Measurements from ENCODE around the gene FEZF2. TPM values are rescaled to one million over a fixed set of nuclear protein-coding genes. Genes with fewer than 3 reads are reported as not detected.

FEZF2 gene
- total RNA-seq, 2 experiments from 2014 or later: not detected

DNA sequence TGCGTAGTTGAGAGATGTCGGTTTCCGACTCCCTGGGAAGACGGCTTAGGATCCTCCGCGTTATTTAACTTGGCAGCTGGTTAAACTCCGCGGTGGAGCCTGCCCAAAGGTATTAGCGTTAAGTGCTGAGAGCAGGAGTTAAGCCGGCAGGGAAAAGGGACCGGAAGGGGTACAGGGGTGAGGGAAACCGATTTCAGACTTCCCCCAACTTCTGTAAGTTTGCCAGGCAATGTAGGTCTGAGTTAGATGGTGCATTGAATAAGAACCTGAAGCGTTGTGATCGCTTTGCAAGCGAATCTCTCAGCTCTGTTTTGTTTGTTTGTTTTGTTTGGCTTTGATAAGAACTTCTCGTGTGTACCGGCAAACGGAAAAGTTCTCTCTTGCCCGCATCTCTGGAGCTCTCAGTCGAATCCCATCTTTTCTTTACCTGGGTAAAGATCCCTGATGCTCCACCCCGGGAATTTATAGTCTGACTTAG lies 6.0 kb upstream of the FEZF2 start:
- intact Hi-C loops (cut with micrococcal nuclease): no loop called here
- POLR2A ChIA-PET: no interaction called here

GRCh38 chr3:62378921-62379320 lies 5.6 kb upstream of the FEZF2 start:
- H3K4me3 Mint-ChIP-seq: no peak overlapping the region
- ChIA-PET POLR2A (no interaction called here), CTCF (no interaction called here)
- no peak overlapping the region for H3K27ac Mint-ChIP-seq
- no peaks in the 10 kb centered on the region for H3K9me3 Mint-ChIP-seq
- H3K27me3 Mint-ChIP-seq: peaks cover 64% of the 10 kb centered on the region
- H3K36me3 Mint-ChIP-seq: no peaks in the 10 kb centered on the region
- intact Hi-C loops (cut with micrococcal nuclease): no loop called here
- H3K4me1 Mint-ChIP-seq (ENCODE audit: low read depth): peaks cover 6% of the 10 kb centered on the region
- no peak for DNase-seq

More for the DNA sequence above, 6.0 kb upstream of the FEZF2 start:
- H3K27me3 Mint-ChIP-seq: peaks cover 60% of the 10 kb centered on the region
- no peaks in the 10 kb centered on the region for H3K36me3 Mint-ChIP-seq
- no peak overlapping the region for H3K4me3 Mint-ChIP-seq
- H3K9me3 Mint-ChIP-seq: no peaks in the 10 kb centered on the region
- CTCF ChIA-PET: no interaction called here
- H3K4me1 Mint-ChIP-seq (ENCODE audit: low read depth): peaks cover 2% of the 10 kb centered on the region
- no peak overlapping the region for H3K27ac Mint-ChIP-seq
- no peak for DNase-seq

- ChIA-PET POLR2A (no interaction called here), CTCF (no interaction called here)
- Mint-ChIP-seq H3K4me1 (ENCODE audit: low read depth) (peaks cover 9% of the 10 kb centered on the region), H3K4me3 (no peak overlapping the region), H3K9me3 (no peaks in the 10 kb centered on the region), H3K36me3 (no peaks in the 10 kb centered on the region), H3K27ac (no peak overlapping the region), H3K27me3 (peaks cover 69% of the 10 kb centered on the region)
- DNase-seq: no peak
- intact Hi-C loops (cut with micrococcal nuclease): no loop called here
These were observed 5.0 kb upstream of the FEZF2 start for GRCh38 chr3:62378311-62378789.

- intact Hi-C loops (cut with micrococcal nuclease): no loop called here
- H3K36me3 Mint-ChIP-seq: no peaks in the 10 kb centered on the region
These were observed 3.8 kb upstream of the FEZF2 start for GRCh38 chr3:62376906-62377877.

DNA sequence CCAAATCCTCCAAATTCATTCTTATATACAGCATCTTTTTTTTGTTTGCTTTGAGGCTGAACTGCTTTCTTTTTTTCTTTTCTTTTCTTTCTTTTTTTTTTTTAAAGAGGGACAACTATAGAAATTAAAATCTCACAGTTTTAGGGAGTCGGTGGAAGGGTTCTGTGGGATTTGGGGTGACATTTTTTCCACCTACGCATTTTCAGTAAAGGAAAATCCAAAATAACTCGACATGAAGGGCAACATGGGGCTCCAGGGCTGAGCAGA lies 3.0 kb upstream of the FEZF2 start:
- Mint-ChIP-seq H3K27me3 (peaks cover 72% of the 10 kb centered on the region), H3K4me1 (ENCODE audit: low read depth) (peaks cover 13% of the 10 kb centered on the region), H3K9me3 (no peaks in the 10 kb centered on the region), H3K27ac (no peak overlapping the region), H3K36me3 (no peaks in the 10 kb centered on the region), H3K4me3 (no peak overlapping the region)
- no peak for DNase-seq
- ChIA-PET POLR2A (no interaction called here), CTCF (no interaction called here)
- intact Hi-C loops (cut with micrococcal nuclease): no loop called here

More at GRCh38 chr3:62376906-62377877, 3.8 kb upstream of the FEZF2 start:
- H3K27me3 Mint-ChIP-seq: peaks cover 72% of the 10 kb centered on the region
- no peak for DNase-seq
- CTCF ChIA-PET: no interaction called here
- POLR2A ChIA-PET: no interaction called here
- no peak overlapping the region for H3K4me3 Mint-ChIP-seq
- H3K4me1 Mint-ChIP-seq (ENCODE audit: low read depth): peaks cover 13% of the 10 kb centered on the region
- no peak overlapping the region for H3K27ac Mint-ChIP-seq
- H3K9me3 Mint-ChIP-seq: no peaks in the 10 kb centered on the region

DNA sequence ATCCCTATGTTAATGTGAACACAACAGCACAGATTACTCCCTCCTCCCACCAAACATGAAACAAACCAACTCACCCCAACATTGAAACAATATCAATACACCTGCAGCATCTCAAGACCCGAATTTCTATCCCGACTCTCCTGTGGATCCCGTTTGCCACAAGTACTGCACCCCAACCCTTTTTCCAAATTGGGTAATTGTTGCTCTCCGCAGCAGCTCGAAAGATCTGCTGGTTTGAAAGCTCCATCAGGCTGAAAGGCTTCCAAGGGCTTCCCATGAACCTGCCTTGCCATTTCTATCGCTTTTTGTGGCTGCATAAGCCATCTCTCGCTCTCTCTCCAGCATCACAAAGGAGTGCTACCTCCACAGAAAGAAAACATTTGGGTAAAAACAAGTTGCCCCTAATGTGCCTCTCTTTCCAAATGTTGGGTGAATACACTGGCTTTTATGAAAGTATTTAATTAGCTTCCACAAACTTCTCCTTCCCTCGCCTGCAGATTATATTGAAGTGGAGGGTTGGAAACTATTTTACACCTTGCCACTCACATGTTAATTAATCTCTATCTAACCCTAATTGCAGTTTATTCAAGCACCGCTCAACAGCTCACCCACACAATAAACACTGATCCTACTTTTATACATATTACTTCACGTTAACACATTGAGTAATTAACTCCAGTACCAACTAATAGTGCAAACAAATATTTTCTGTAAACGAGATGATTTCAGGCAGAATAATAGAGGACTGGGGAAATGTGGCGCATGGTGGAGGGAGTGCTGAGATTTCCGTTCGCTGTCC lies 2.5 kb upstream of the FEZF2 start:
- POLR2A ChIA-PET: no interaction called here
- CTCF ChIA-PET: no interaction called here
- no peak overlapping the region for H3K4me3 Mint-ChIP-seq
- H3K27ac Mint-ChIP-seq: no peak overlapping the region
- H3K4me1 Mint-ChIP-seq (ENCODE audit: low read depth): peaks cover 13% of the 10 kb centered on the region
- peaks cover 73% of the 10 kb centered on the region for H3K27me3 Mint-ChIP-seq
- no peaks in the 10 kb centered on the region for H3K9me3 Mint-ChIP-seq
- H3K36me3 Mint-ChIP-seq: no peaks in the 10 kb centered on the region
- no peak for DNase-seq
- intact Hi-C loops (cut with micrococcal nuclease): no loop called here

DNA sequence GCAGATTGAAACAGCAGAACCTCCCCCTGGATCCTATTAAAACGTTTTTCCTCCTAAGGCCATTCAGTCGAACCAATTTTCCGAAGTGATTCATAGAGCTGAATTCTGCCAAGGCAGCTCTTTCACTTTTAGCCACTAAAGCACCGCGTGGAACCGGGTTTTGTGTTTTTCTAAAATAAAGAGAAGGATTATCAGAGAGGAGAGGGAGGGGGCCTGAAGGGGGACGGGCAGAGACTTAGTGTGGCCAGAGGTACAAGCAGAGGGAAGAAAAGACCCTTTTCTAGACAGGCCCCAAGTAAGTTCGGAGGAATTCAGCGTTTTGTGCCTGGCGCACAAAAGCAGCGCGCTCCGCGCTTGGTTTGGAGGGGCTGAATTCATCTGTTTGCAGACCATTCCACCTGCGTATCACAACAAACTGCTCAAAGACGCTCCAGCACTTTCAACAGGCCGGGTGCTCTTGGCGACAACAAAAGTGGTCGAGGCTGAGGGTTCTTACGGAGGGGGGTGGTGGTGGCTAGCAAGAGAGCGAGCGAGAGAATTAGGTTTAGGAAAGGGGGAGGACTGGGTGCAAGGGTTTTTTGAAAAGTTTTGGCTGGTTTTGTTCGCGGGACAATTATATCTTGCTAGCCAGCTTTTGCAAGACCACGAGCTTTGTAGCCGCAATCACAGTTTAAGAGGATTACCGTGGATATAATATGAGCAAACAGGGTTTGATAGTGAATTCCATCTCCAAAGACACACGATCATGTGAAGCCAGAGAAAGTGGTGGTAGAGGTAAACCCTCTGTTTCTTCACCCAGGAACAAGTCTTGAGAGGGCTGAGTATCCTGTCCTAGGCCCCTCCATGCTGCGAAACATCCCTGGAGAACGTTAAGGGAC lies 1.2 kb upstream of the FEZF2 start:
- intact Hi-C loops (cut with micrococcal nuclease): no loop called here

GRCh38 chr3:62373714-62374333 lies 474 bp upstream of the FEZF2 start:
- Mint-ChIP-seq H3K4me1 (ENCODE audit: low read depth) (peaks cover 13% of the 10 kb centered on the region), H3K4me3 (no peak overlapping the region), H3K27ac (no peak overlapping the region), H3K27me3 (peaks cover 71% of the 10 kb centered on the region), H3K9me3 (no peaks in the 10 kb centered on the region), H3K36me3 (no peaks in the 10 kb centered on the region)
- ChIA-PET POLR2A (no interaction called here), CTCF (no interaction called here)
- no peak for DNase-seq
- intact Hi-C loops (cut with micrococcal nuclease): no loop called here

More for the DNA sequence above, 1.2 kb upstream of the FEZF2 start:
- Mint-ChIP-seq H3K27ac (no peak overlapping the region), H3K4me1 (ENCODE audit: low read depth) (peaks cover 13% of the 10 kb centered on the region), H3K36me3 (no peaks in the 10 kb centered on the region), H3K27me3 (peaks cover 73% of the 10 kb centered on the region), H3K4me3 (no peak overlapping the region), H3K9me3 (no peaks in the 10 kb centered on the region)
- ChIA-PET POLR2A (no interaction called here), CTCF (no interaction called here)
- no peak for DNase-seq

- H3K27me3 Mint-ChIP-seq: peaks cover 76% of the 10 kb centered on the region
- no peaks in the 10 kb centered on the region for H3K9me3 Mint-ChIP-seq
- peaks cover 13% of the 10 kb centered on the region for H3K4me1 Mint-ChIP-seq (ENCODE audit: low read depth)
- no peaks in the 10 kb centered on the region for H3K36me3 Mint-ChIP-seq
- no peak overlapping the region for H3K27ac Mint-ChIP-seq
- CTCF ChIA-PET: no interaction called here
- intact Hi-C loops (cut with micrococcal nuclease): no loop called here
- DNase-seq: no peak
- POLR2A ChIA-PET: no interaction called here
- H3K4me3 Mint-ChIP-seq: no peak overlapping the region
These were observed 719 bp downstream of the FEZF2 start for GRCh38 chr3:62372621-62373041.

DNA sequence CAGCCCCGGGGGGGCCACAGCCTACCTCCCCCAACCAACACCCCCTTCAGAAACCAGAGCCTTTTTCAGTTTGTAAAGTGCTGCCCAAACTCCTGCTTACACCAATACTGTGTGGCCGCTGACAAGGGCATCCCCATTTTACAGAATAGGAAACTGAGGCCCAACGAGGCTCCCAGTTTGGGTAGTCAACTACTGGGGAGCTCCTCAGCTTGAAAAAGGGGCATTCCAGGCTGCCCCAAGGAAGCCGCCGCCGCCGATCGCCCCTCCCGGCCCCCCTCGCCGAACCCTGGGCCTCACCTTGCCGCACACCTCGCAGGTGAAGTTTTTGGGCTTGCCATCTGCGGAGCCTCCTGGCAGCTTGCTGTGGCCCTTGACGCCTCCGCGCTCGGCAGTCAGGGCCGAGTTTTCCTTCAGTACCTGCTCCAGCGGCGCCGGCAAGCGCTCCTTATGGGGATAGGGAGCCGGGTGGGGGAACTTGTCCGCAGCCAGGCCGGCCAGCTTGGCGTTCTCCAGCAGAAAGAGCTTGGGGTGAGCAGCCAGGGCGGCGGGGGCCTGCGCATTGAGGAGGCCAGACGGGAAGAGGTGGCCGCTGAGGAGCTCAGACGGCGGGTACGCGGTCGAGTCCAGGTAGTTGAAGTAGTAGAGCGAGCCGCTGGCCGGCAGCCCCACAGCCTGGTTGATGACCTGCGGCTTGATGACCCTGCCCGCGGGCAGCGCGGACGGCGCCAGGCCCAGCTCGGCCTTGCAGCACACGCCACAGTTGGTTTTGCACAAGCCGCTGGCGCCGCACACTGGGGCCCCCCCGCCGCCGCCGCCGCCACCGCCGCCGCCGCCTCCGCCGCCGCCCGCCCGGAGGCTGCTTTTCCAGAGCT lies 1.4 kb downstream of the FEZF2 start:
- H3K27ac Mint-ChIP-seq: no peak overlapping the region
- H3K4me1 Mint-ChIP-seq (ENCODE audit: low read depth): peaks cover 13% of the 10 kb centered on the region
- no peak overlapping the region for H3K4me3 Mint-ChIP-seq
- CTCF ChIA-PET: no interaction called here
- intact Hi-C loops (cut with micrococcal nuclease): no loop called here
- POLR2A ChIA-PET: no interaction called here
- peaks cover 78% of the 10 kb centered on the region for H3K27me3 Mint-ChIP-seq
- no peaks in the 10 kb centered on the region for H3K9me3 Mint-ChIP-seq
- H3K36me3 Mint-ChIP-seq: no peaks in the 10 kb centered on the region
- no peak for DNase-seq
